Activated CD8-positive, alpha-beta memory T cell treated with anti-CD3 and anti-CD28 coated beads, Interleukin-2, amount 10 ng/mL, durations not matched to agents 7 days and 5 days (primary cell): ENCODE results near the gene MAP4K5. TPM values are rescaled to one million over a fixed set of nuclear protein-coding genes. Genes with fewer than 3 reads are reported as not detected.
"Not testable (repeated sequence)": the region's sequence is repeated elsewhere in the genome, so short reads cannot be mapped to it uniquely, and the experiment has no call there.

Experiments used
- ATAC-seq: fragments of 150-1000 bp; cut with Tn5 transposase; one replicate; pipeline ENCODE4 v1.10.0; 2021; ENCODE audit warnings: moderate library complexity
- CTCF ChIA-PET: fragments of 350-600 bp; sonication (Branson Sonifier 250); formaldehyde crosslinking; loops from one replicate; lab custom pipeline; 2021; ENCODE audit warnings: antibody characterized with exemption; lab: Charles Lee
- DNase-seq: peaks from one replicate; pipeline ENCODE4 v3.0.0-alpha.2; 2020
- H3K27ac Mint-ChIP-seq: one replicate; pipeline ENCODE4 v1.8.0; 2021; ENCODE audit warnings: mild to moderate bottlenecking, mixed read lengths
- H3K27me3 Mint-ChIP-seq: one replicate; pipeline ENCODE4 v1.8.0; 2021; ENCODE audit warnings: mixed read lengths
- H3K36me3 Mint-ChIP-seq: one replicate; pipeline ENCODE4 v1.8.0; 2021; ENCODE audit warnings: mild to moderate bottlenecking, mixed read lengths
- H3K4me1 Mint-ChIP-seq: one replicate; pipeline ENCODE4 v1.8.0; 2021; ENCODE audit warnings: mixed read lengths
- H3K4me3 Mint-ChIP-seq: one replicate; pipeline ENCODE4 v1.8.0; 2021; ENCODE audit warnings: mild to moderate bottlenecking, moderate library complexity, mixed read lengths
- H3K9me3 Mint-ChIP-seq: one replicate; pipeline ENCODE4 v1.8.0; 2022; ENCODE audit warnings: low read depth, mixed read lengths
- total RNA-seq, 2 experiments: library from RNA; stranded (reverse); gene quantifications; one replicate each; pipeline ENCODE4 v1.2.3, GENCODE V29; 2021

The MAP4K5 gene
- total RNA-seq, 2 experiments from 2014 or later = 31.4 to 38.7 TPM

GRCh38 chr14:50544911-50545310 is 12.5 kb upstream of the MAP4K5 start:
- H3K4me1 Mint-ChIP-seq = peaks cover 11% of the 10 kb centered on the region
- H3K27me3 Mint-ChIP-seq = peaks cover 7% of the 10 kb centered on the region
- CTCF ChIA-PET = interaction anchor here (1.0 kb wide), 1 partner anchor 316 kb away, joined by 3 read pairs; no protein-coding TSS in a partner anchor
- H3K4me3 Mint-ChIP-seq = no peak overlapping the region
- H3K27ac Mint-ChIP-seq = no peak overlapping the region
- no peak for DNase-seq
- H3K36me3 Mint-ChIP-seq = no peaks in the 10 kb centered on the region
- no peak for ATAC-seq
- H3K9me3 Mint-ChIP-seq = no peaks in the 10 kb centered on the region

GRCh38 chr14:50542941-50543418 is 10.6 kb upstream of the MAP4K5 start:
- Mint-ChIP-seq H3K27ac (no peak overlapping the region), H3K4me1 (peaks cover 11% of the 10 kb centered on the region), H3K4me3 (no peak overlapping the region), H3K36me3 (no peaks in the 10 kb centered on the region), H3K27me3 (peaks cover 7% of the 10 kb centered on the region), H3K9me3 (no peaks in the 10 kb centered on the region)
- DNase-seq = peak; percentile 46
- peak; percentile 76 for ATAC-seq
- CTCF ChIA-PET = interaction anchor here (0.6 to 2.0 kb wide), 16 partner anchors 11 to 392 kb away, joined by 3 to 14 read pairs (median 4); partner anchors contain the start of genes ATL1 and MAP4K5

- ATAC-seq (peak; percentile 27), DNase-seq (no peak)
- Mint-ChIP-seq H3K4me1 (peaks cover 11% of the 10 kb centered on the region), H3K27ac (no peak overlapping the region), H3K4me3 (no peak overlapping the region), H3K36me3 (no peaks in the 10 kb centered on the region), H3K9me3 (no peaks in the 10 kb centered on the region), H3K27me3 (peaks cover 10% of the 10 kb centered on the region)
- CTCF ChIA-PET = interaction anchor here (0.6 to 2.0 kb wide), 10 partner anchors 9 to 322 kb away, joined by 3 to 9 read pairs (median 5); partner anchors contain the start of gene MAP4K5
These were observed 8.8 kb upstream of the MAP4K5 start for GRCh38 chr14:50541159-50541567.

GRCh38 chr14:50539051-50539450 is 6.7 kb upstream of the MAP4K5 start:
- Mint-ChIP-seq H3K9me3 (no peaks in the 10 kb centered on the region), H3K27me3 (peaks cover 5% of the 10 kb centered on the region), H3K27ac (no peak overlapping the region), H3K36me3 (no peaks in the 10 kb centered on the region), H3K4me3 (no peak overlapping the region), H3K4me1 (peaks cover 11% of the 10 kb centered on the region)
- DNase-seq (no peak), ATAC-seq (no peak)
- CTCF ChIA-PET = interaction anchor here (1.1 to 2.1 kb wide), 6 partner anchors 59 to 322 kb away, joined by 3 to 7 read pairs (median 4); no protein-coding TSS in a partner anchor

GRCh38 chr14:50538034-50538433 is 5.7 kb upstream of the MAP4K5 start:
- not testable (repeated sequence) for H3K36me3 Mint-ChIP-seq, H3K27me3 Mint-ChIP-seq, H3K27ac Mint-ChIP-seq, H3K4me3 Mint-ChIP-seq, H3K9me3 Mint-ChIP-seq, ATAC-seq, DNase-seq
- CTCF ChIA-PET = interaction anchor here (1.1 to 2.1 kb wide), 5 partner anchors 60 to 323 kb away, joined by 3 to 7 read pairs (median 4); no protein-coding TSS in a partner anchor
- peaks cover 14% of the 10 kb centered on the region for H3K4me1 Mint-ChIP-seq

GRCh38 chr14:50534997-50535396 is 2.6 kb upstream of the MAP4K5 start:
- no peak for ATAC-seq
- DNase-seq = no peak
- no peaks in the 10 kb centered on the region for H3K9me3 Mint-ChIP-seq
- peaks cover 26% of the 10 kb centered on the region for H3K4me1 Mint-ChIP-seq
- CTCF ChIA-PET = interaction anchor here (1.0 kb wide), 1 partner anchor 683 kb away, joined by 3 read pairs; the partner anchor contains the start of gene NEMF
- H3K27me3 Mint-ChIP-seq = peaks cover 7% of the 10 kb centered on the region
- no peak overlapping the region for H3K4me3 Mint-ChIP-seq
- H3K36me3 Mint-ChIP-seq = peaks cover 2% of the 10 kb centered on the region
- H3K27ac Mint-ChIP-seq = no peak overlapping the region

- peaks cover 7% of the 10 kb centered on the region for H3K36me3 Mint-ChIP-seq
- no peak overlapping the region for H3K27ac Mint-ChIP-seq
- DNase-seq (no peak), ATAC-seq (no peak)
- CTCF ChIA-PET = interaction anchor here (1.0 kb wide), 1 partner anchor 682 kb away, joined by 3 read pairs; the partner anchor contains the start of gene NEMF
- peaks cover 7% of the 10 kb centered on the region for H3K27me3 Mint-ChIP-seq
- H3K4me1 Mint-ChIP-seq = peaks cover 32% of the 10 kb centered on the region
- H3K4me3 Mint-ChIP-seq = no peak overlapping the region
- H3K9me3 Mint-ChIP-seq = no peaks in the 10 kb centered on the region
These were observed 2.0 kb upstream of the MAP4K5 start for GRCh38 chr14:50534416-50534815.

GRCh38 chr14:50533806-50534205 is 1.4 kb upstream of the MAP4K5 start:
- H3K36me3 Mint-ChIP-seq = peaks cover 7% of the 10 kb centered on the region
- H3K27me3 Mint-ChIP-seq = peaks cover 7% of the 10 kb centered on the region
- no peak overlapping the region for H3K4me3 Mint-ChIP-seq
- H3K27ac Mint-ChIP-seq = no peak overlapping the region
- H3K9me3 Mint-ChIP-seq = no peaks in the 10 kb centered on the region
- CTCF ChIA-PET = interaction anchor here (0.7 kb wide), 2 partner anchors 189 to 681 kb away, joined by 3 read pairs; partner anchors contain the start of gene NEMF
- peaks cover 38% of the 10 kb centered on the region for H3K4me1 Mint-ChIP-seq
- DNase-seq (no peak), ATAC-seq (no peak)

- H3K4me3 Mint-ChIP-seq = peak overlapping the region; percentile 88
- H3K27me3 Mint-ChIP-seq = peaks cover 7% of the 10 kb centered on the region
- peak overlapping the region; percentile 83 for H3K27ac Mint-ChIP-seq
- H3K4me1 Mint-ChIP-seq = peaks cover 38% of the 10 kb centered on the region
- CTCF ChIA-PET = interaction anchor here (0.7 to 1.4 kb wide), 3 partner anchors 188 to 681 kb away, joined by 3 read pairs; partner anchors contain the start of gene NEMF
- peaks cover 7% of the 10 kb centered on the region for H3K36me3 Mint-ChIP-seq
- DNase-seq (no peak), ATAC-seq (no peak)
- no peaks in the 10 kb centered on the region for H3K9me3 Mint-ChIP-seq
These were observed 904 bp upstream of the MAP4K5 start for GRCh38 chr14:50533241-50533705.

GRCh38 chr14:50531595-50532501 is 521 bp downstream of the MAP4K5 start:
- Mint-ChIP-seq H3K4me1 (peaks cover 42% of the 10 kb centered on the region), H3K9me3 (no peaks in the 10 kb centered on the region), H3K27ac (peak overlapping the region; percentile 80), H3K36me3 (peaks cover 10% of the 10 kb centered on the region), H3K4me3 (peak overlapping the region; percentile 88), H3K27me3 (peaks cover 7% of the 10 kb centered on the region)
- peak; percentile 21 for ATAC-seq
- DNase-seq = peak; percentile 58
- CTCF ChIA-PET = interaction anchor here (0.6 to 2.0 kb wide), 17 partner anchors 9 to 669 kb away, joined by 3 to 20 read pairs (median 4); partner anchors contain the start of gene CDKL1

- peak overlapping the region; percentile 88 for H3K4me3 Mint-ChIP-seq
- H3K4me1 Mint-ChIP-seq = peaks cover 45% of the 10 kb centered on the region
- H3K36me3 Mint-ChIP-seq = peaks cover 16% of the 10 kb centered on the region
- H3K27me3 Mint-ChIP-seq = peaks cover 5% of the 10 kb centered on the region
- CTCF ChIA-PET = interaction anchor here (1.7 to 2.0 kb wide), 2 partner anchors 10 to 210 kb away, joined by 7 to 20 read pairs; no protein-coding TSS in a partner anchor
- H3K9me3 Mint-ChIP-seq = no peaks in the 10 kb centered on the region
- no peak overlapping the region for H3K27ac Mint-ChIP-seq
- DNase-seq = no peak
- no peak for ATAC-seq
These were observed 1.5 kb downstream of the MAP4K5 start for GRCh38 chr14:50530794-50531365.

GRCh38 chr14:50530358-50530757 is 2.0 kb downstream of the MAP4K5 start:
- Mint-ChIP-seq H3K4me3 (peak overlapping the region; percentile 30), H3K27me3 (peaks cover 5% of the 10 kb centered on the region), H3K36me3 (peaks cover 16% of the 10 kb centered on the region), H3K9me3 (no peaks in the 10 kb centered on the region), H3K27ac (no peak overlapping the region), H3K4me1 (peaks cover 45% of the 10 kb centered on the region)
- no peak for DNase-seq
- CTCF ChIA-PET = no interaction called here
- no peak for ATAC-seq
